HepG2 (cell line): Measurements from ENCODE around the gene WIPF3.

Experiments
- ARNT ChIP-seq: fragments of 450-650 bp; IDR thresholded peaks from 2 replicates; pipeline ENCODE4 v1.6.1; 2017
- EP300 ChIP-seq, 3 experiments: sonication (generic) in 1 of 3; formaldehyde crosslinking in 1 of 3; IDR thresholded peaks; 2 replicates each; pipeline versions ENCODE4 v1.5.1 to v1.6.1; 2011 to 2020; ENCODE audit warnings: low read depth in 2 of 3, low read length in 2 of 3, borderline replicate concordance in 1 of 3, improper control_type of control experiment in 1 of 3, mild to moderate bottlenecking in 1 of 3, missing genetic modification reagents in 1 of 3, moderate library complexity in 1 of 3
- JUND ChIP-seq: sonication (generic); formaldehyde crosslinking; IDR thresholded peaks from 2 replicates; pipeline ENCODE4 v1.8.0; 2022; ENCODE audit warnings: mild to moderate bottlenecking, missing genetic modification reagents
- KLF9 ChIP-seq: IDR thresholded peaks from 2 replicates; pipeline ENCODE4 v1.6.1; 2016; ENCODE audit warnings: low read depth
- SIN3A ChIP-seq: IDR thresholded peaks from 2 replicates; pipeline ENCODE4 v1.6.1; 2011; ENCODE audit warnings: low read depth, mild to moderate bottlenecking, control low read depth, low read length, borderline replicate concordance
- TF ChIP-seq, protein P1 (sequence below): sonication (generic); formaldehyde crosslinking; IDR thresholded peaks from 2 replicates; pipeline ENCODE4 v1.5.0; 2020; ENCODE audit warnings: mild to moderate bottlenecking, missing genetic modification reagents, moderate library complexity
- TF ChIP-seq, protein P2 (sequence below): IDR thresholded peaks from 2 replicates; pipeline ENCODE4 v1.6.1; 2012; ENCODE audit warnings: low read length, improper control_type of control experiment

DNA sequence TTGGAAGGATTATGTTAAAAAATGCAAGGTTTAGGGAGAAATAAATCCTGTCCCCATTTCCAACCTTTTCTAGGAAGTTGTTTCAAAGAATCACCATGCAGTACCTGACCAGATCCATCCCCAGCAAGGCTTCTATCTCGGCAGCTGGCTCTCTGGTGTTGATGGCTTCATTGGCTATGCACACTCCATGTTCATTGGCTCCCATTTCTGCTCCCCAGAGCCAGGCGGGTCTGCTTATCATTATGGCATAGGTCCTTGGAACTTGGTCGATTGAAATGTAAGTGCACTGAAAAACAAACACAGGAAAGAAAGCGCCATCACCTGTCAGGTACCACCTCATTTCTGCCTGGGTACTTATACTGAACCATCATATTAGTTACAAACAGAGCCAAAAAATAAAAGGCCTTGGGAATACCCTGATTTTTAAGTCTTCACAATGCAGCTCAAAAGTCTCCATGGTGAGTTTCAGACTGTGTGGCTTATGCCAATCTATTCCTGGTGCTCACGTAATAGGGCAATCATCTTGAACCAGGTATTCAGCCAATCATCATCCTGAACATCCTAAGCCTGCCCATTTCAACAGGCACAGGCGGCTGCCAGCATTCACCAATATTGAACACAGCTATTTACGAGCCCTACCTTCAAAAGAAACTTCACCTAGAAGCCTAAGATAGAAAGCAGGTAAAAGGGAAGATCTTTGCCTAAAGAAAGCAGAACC, 148.9 kb downstream of the WIPF3 start:
- no peak for TF ChIP-seq JUND
- TF ChIP-seq, protein P1, sequence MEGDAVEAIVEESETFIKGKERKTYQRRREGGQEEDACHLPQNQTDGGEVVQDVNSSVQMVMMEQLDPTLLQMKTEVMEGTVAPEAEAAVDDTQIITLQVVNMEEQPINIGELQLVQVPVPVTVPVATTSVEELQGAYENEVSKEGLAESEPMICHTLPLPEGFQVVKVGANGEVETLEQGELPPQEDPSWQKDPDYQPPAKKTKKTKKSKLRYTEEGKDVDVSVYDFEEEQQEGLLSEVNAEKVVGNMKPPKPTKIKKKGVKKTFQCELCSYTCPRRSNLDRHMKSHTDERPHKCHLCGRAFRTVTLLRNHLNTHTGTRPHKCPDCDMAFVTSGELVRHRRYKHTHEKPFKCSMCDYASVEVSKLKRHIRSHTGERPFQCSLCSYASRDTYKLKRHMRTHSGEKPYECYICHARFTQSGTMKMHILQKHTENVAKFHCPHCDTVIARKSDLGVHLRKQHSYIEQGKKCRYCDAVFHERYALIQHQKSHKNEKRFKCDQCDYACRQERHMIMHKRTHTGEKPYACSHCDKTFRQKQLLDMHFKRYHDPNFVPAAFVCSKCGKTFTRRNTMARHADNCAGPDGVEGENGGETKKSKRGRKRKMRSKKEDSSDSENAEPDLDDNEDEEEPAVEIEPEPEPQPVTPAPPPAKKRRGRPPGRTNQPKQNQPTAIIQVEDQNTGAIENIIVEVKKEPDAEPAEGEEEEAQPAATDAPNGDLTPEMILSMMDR (CRISPR knock-in tag) = no peak
- no peak for TF ChIP-seq ARNT
- no peak for TF ChIP-seq EP300 (IDR thresholded peaks at IDR 0.05; ENCODE audit: low read depth in 2 of 2, low read length in 2 of 2)
- no peak for TF ChIP-seq EP300 (CRISPR knock-in tag; IDR thresholded peaks at IDR 0.05; ENCODE audit: borderline replicate concordance)
- TF ChIP-seq KLF9 (CRISPR knock-in tag) = no peak
- no peak for TF ChIP-seq SIN3A
- TF ChIP-seq, protein P2, sequence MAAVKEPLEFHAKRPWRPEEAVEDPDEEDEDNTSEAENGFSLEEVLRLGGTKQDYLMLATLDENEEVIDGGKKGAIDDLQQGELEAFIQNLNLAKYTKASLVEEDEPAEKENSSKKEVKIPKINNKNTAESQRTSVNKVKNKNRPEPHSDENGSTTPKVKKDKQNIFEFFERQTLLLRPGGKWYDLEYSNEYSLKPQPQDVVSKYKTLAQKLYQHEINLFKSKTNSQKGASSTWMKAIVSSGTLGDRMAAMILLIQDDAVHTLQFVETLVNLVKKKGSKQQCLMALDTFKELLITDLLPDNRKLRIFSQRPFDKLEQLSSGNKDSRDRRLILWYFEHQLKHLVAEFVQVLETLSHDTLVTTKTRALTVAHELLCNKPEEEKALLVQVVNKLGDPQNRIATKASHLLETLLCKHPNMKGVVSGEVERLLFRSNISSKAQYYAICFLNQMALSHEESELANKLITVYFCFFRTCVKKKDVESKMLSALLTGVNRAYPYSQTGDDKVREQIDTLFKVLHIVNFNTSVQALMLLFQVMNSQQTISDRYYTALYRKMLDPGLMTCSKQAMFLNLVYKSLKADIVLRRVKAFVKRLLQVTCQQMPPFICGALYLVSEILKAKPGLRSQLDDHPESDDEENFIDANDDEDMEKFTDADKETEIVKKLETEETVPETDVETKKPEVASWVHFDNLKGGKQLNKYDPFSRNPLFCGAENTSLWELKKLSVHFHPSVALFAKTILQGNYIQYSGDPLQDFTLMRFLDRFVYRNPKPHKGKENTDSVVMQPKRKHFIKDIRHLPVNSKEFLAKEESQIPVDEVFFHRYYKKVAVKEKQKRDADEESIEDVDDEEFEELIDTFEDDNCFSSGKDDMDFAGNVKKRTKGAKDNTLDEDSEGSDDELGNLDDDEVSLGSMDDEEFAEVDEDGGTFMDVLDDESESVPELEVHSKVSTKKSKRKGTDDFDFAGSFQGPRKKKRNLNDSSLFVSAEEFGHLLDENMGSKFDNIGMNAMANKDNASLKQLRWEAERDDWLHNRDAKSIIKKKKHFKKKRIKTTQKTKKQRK = no peak
